Activated naive CD4-positive, alpha-beta T cell (primary cell): ENCODE results near the gene SCGB3A2.

Experiments used
- DNase-seq, 4 experiments: peaks; one replicate each; lab custom pipeline; 2025; lab: John Stamatoyannopoulos, UW

Gene SCGB3A2

DNA sequence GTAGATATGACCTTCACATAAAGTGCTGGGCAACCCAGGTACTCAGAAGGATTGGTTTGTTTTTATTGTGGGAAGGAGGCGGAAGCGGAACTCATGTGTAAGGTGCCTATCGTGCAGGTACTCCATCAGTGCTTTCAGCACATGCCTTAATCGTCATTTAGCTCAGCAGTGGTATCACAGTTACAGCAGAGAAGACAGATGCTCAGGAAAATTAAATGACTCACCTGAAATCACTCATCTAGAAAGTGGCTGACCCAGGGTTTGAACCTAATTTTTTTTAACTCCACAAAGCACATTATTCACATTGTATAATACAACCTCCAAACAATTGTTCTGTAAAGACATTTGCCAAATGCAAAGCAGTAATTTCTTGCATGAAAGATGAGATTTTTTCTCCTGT, 25.6 kb downstream of the SCGB3A2 start:
- no peak for DNase-seq

DNA sequence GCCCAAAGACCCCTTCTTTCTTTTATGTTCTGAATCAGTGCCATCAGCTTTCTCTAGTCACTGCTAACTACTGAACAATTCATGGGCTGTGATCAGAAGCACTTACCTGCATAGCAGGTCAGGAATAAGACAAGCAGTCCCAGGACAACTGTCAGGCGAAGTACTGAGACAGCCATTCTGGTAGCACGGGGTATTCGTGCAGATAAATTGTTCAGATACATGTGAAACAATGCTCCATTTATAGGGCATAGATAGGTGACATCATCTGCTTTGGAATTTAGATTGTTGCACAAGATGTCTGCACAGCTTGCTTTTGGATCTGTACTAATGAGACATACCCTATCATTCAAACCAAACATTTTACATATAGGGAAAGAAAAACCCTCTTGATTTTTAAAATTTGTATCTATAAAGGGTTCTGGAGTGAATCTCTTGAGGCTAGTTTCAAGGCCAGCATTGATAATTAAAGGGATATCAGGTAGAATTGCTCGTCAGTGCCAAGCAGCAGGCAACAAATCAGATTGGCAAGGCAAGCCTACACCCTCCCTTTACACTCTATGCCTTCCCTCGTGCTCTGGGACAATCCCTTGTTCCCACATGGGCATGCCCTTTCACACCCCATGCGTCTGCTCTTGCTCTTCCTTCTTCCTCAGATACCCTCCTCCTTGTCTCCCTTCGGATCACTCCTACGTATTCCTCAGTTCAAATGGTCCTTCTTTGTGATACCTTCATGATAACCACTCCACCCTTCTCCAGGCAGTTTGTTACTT, 28.0 kb downstream of the SCGB3A2 start, which contains the start of gene C5orf46:
Gene C5orf46 (minus strand): TSS at position 213 of the 770 bp plus-strand sequence. CDS start 37 bp downstream, at position 176.
- DNase-seq = no peak

DNA sequence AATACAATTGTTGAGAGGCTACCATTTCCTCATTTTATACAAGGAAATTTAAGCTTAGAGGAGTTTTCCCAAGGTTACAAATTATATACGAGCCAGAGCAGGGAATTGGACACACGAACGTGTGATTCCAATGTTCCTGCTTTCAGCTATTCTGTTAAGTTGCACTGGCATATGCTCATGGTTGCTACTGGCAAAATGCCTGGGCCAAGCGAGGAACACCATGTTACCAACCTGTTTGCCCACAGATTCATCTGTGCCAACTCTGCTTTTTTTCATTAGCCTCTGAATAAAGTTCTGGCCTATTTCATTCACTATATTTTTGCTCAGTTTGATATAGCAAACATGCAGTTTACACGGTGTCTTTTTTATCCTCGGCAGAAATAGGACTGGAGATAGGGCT, 32.9 kb downstream of the SCGB3A2 start:
- DNase-seq = no peak

- DNase-seq = no peak
These were observed 33.5 kb downstream of the SCGB3A2 start for GRCh38 chr5:147912011-147912410.

- no peak for DNase-seq
These were observed 35.3 kb downstream of the SCGB3A2 start for GRCh38 chr5:147913786-147914185.

DNA sequence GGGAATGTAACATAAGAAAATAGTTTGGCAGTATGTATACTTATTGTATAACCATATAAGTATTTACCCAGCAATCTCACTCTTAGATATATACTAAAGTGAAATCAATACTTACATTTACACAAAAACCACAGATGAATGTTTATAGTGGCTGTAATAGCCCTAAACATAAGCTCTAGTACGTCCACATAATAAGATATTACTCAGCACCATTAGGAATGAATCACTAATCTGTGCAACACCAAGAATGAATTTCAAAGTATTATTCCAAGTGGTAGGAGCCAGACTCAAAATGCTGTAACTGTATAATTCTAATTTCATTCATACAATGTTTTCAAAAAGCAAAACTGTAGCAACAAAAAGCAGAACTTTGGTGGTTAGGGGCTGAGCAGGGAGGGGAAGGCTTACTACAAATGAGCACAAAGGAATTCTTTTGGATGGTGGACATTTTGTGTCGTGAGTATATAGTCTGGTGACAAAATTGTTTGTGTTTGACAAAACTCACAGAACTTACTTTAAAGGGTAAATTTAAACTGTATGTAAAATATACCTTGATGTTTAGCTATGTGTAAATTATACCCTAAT, 39.7 kb downstream of the SCGB3A2 start:
- no peak for DNase-seq

GRCh38 chr5:147918899-147919298, 40.4 kb downstream of the SCGB3A2 start:
- no peak for DNase-seq

GRCh38 chr5:147920420-147921030, 42.0 kb downstream of the SCGB3A2 start:
- no peak for DNase-seq

DNA sequence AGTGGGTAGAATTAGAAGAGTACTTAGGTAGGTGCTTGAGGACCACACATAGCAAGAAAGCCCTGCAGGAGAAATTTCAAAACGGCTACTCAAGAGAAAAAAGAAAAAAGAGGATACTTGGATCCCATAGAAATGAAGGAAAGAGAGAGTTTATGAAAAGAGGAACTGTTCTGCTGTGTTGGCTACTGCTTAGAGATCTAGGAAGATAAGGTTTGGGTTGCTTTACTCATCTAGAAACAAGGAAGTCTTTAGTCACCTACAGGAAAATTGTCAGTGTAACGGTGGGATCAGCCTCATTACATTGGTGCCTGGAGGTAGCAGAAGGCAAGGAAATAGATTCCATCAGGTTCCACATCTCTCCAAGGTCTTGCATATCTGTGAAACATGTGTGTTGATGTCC, 42.6 kb downstream of the SCGB3A2 start:
- DNase-seq = no peak

GRCh38 chr5:147925020-147925419, 46.5 kb downstream of the SCGB3A2 start:
- DNase-seq = no peak

DNA sequence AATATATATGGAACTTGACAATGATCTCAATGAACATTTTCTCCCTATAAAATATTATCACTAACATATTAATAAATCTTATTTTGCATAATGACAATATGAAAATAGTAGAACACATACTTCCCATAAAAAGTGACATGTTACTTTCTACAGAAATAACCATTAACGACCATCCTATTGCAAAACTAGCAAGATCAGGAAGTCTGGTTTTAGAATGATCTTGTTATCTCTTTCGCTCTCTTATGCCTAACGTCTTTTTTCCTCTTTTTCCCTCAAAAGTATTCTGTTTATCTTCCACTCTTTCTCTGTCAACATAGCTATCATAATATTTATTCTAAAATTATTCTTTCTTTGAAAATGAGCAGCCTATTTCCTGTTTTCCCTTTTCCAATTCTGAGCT, 49.4 kb downstream of the SCGB3A2 start:
- no peak for DNase-seq

DNA sequence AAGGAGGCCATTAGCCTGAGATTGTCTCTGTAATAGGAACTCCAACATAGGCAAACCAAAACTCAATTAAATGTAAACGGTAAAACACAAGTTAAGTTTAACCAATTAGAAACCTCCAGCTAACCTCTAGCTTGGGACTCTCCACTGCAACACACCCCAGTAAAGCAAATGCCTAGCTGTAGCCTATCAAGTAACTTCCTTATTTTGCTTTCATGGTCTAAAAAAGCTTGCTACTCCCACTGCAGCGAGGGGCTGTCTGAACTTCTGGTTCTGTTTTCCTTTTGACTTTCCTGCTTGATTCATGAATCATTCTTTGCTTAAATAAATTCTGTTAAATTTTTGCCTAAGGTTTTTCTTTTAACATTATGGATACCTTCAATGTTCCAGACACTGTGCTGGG, 52.3 kb downstream of the SCGB3A2 start:
- DNase-seq = no peak
